ENCODE measurements around the gene ENTR1.

Gene ENTR1, protein sequence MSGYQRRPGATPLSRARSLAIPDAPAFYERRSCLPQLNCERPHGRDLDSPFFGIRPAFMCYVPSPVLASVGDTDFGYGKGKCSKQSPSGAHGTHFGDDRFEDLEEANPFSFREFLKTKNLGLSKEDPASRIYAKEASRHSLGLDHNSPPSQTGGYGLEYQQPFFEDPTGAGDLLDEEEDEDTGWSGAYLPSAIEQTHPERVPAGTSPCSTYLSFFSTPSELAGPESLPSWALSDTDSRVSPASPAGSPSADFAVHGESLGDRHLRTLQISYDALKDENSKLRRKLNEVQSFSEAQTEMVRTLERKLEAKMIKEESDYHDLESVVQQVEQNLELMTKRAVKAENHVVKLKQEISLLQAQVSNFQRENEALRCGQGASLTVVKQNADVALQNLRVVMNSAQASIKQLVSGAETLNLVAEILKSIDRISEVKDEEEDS

DNA sequence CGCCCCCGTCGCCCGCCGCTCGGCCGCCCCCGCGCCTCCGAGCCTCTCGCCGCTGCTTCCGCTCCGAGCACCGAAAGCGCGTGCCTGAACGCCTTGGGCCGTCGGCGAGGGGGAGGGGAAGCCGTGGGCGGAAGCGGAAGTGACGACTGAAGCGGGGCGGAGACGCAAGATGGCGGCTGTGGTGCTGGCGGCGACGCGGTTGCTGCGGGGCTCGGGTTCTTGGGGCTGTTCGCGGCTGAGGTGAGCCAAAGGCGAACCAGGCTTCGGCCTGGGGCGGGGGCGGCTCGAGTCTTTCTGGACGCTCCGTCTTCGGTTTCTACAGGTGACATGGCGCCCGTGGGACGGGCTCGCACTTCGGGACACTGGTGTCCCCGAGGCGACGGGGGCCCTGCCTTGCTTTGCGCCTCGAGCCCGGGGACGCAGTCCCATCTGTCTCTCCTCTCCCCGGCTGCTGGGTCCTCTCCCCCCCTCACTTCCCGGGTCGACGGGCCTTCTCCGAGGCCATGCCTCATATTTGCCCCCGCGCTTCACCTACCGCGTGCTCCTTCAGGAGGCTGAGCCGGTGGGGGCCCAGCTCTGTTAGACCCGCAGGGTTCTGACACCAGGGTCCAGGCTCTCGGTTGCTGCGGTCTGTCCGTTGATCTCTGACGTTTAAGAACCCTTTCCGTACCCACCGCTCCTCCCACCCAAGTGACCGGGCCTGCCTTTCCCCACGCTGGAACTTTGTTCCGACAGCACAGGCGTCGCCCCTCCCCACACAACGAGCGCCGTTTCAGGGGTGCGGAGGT, at the start of gene ENTR1, which contains the start of gene PMPCA:
ENTR1 (minus strand) TSS at position 115 of the 788 bp plus-strand sequence. CDS start 217 bp downstream, outside the sequence.
PMPCA (plus strand) TSS at position 159 of the 788 bp plus-strand sequence; CDS start at position 170, 11 bp downstream.
- DNase-seq (ENCODE audit: low read depth in 1 of 2, low spot score in 1 of 2) = peak; percentile 96 to 99

DNA sequence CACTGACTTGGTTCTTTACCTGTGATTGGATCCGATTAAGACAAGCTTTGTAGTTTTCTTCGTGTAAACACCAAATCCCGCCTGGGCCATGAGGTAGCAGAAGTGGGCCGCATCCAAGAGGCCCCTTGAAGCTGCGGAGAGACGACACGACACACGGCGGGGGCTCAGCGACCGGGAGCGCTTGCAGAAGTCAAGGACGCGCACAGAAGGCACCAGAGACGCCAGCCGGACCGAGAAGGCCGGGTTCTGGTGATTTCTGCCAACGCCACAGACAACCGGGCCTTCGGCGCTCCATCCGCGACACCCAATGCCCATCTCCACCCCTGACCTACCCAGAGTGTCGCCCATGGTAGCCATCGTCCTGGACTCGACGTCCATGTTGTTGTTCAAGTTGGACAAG, 49.0 kb upstream of the ENTR1 start:
- no peak for DNase-seq (ENCODE audit: low read depth in 1 of 2, low spot score in 1 of 2)

DNA sequence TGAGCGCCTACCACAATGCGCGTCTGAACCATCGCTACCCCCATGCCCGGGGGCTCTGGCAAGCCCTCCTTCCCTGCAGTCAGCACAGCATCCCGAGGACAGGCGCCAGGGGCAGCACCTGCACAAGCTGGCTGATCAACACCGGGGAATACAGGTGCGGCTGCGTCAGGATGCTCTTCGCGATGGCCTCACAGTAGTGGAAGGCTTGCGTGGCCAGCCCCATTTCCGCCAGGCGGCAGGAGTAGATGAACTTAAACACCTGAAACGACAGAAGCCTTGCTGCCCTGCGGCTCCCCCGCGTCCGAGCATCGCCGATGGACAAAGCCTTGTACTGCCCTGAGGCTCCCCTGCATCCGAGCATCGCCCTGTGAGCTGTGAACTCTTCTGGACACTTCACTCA, 46.9 kb upstream of the ENTR1 start:
- DNase-seq (ENCODE audit: low read depth in 1 of 2, low spot score in 1 of 2) = no peak

DNA sequence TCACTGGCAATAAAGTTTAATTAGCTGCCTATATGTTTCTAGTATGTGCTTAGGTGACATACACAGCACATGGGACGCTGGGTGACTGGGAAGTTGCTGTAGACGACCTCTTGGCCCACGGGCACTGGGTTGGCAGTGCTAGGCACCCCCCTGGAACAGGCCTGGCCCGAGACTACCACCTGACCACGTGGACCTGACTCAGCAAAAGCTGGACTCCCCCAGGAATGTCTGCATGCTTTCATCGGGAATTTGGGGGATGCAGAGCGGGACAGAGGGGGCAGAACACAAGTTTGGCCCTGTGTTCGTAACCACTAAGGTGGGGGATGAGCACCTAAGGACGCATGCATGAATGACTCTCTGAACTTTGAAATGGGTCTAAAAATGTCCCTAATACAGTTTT, 45.8 kb upstream of the ENTR1 start:
- no peak for DNase-seq (ENCODE audit: low read depth in 1 of 2, low spot score in 1 of 2)

DNA sequence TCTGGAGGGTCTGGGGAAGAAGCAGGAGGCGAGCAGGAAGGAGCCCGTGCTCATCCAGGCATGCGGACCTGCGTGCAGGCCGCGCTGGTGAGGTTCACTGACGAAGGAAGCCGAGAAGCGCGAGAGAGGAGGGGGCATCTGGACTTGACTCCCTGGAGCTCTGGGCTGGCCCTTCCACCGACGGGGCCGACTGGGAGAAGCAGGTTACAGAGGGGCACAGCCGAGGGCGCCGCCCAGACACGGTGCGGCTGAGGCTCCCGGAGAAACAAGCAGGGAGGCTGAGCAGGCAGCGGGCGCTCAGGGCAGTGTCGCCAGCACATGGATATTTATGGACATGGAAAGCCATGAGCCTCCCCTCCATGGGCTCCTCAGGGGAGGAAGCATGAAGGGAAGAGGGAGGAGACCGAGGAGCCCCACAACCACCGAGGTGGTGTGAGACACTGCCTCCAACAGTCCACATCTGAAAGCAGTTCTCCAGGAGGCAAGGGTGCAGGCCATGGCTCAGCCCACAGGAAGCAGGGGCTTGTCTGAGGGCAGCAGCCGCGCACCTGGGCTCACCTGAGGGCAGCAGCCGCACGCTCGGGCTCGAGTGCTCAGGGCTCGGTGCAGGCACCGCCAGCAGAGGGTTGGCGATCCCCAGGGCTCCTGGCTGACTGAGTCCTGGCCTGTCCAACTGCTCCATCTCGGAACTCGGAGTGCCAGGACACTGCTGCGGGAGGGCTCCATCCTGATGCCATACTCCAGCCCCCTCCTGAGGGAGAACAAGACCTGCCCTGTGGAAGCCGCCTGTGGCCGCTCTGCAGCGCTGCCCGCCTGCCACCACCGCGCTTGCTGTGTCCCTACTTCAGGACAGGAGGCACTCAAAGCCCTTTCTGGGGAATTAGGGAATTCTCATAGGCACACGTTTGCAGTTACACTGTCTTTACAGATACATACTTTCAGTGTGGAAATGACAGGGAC, 44.9 kb upstream of the ENTR1 start:
- no peak for DNase-seq (ENCODE audit: low read depth in 1 of 2, low spot score in 1 of 2)

DNA sequence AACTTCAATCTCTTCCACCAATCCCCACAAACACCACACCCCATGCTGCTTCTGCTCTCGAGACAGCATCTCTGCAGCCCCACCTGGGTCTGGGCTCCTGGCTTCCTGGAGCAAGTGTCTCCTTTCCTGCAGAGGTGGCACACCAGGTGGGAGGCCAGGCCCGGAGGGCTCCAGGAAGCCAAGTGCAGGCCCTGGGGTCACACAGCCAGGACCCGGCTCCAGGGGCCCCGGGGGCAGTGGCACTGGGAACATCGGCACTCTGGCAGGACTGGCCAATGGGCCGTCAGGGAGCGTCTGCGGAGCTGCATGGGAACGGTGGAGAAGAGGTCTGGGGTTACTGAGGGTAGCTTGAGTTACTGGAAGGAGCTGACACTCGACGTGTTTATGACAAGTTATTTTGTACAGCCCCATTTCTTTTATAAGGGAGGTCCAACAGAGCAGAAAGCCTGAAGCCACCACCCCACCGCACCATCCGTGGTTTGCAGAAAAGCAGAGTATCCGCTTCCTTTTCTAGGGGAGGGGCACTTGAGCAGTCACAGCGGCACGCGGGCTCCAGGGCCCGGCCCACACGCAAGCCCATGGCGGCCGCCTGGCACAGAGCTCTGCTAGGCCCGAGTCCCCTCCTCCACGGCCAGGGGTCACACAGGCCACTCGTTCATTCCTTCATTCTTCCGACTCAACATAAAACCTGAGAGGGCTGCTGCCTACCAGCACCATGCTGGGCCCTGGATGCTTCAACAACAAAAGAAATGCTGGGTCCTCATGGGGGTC, 43.8 kb upstream of the ENTR1 start:
- no peak for DNase-seq (ENCODE audit: low read depth in 1 of 2, low spot score in 1 of 2)

DNA sequence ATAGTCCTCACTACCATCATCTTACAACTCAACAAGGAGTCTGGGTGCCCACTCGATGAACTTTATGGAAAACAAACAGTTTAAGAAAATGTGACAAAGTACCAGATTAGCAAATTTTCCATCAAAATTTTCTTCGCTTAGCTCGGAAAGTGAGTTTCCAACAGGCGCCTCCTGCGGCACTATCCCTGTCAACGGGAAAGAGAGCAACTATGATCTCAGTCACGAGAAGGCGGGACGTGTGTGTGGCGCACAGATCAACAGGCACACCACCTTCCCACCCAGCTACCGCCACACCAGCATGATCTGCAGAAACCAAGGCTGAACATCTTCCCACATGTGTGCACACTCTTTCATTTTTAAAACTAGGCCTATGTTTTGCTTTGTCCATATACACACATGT, 42.9 kb upstream of the ENTR1 start:
- DNase-seq (ENCODE audit: low read depth in 1 of 2, low spot score in 1 of 2) = no peak

DNA sequence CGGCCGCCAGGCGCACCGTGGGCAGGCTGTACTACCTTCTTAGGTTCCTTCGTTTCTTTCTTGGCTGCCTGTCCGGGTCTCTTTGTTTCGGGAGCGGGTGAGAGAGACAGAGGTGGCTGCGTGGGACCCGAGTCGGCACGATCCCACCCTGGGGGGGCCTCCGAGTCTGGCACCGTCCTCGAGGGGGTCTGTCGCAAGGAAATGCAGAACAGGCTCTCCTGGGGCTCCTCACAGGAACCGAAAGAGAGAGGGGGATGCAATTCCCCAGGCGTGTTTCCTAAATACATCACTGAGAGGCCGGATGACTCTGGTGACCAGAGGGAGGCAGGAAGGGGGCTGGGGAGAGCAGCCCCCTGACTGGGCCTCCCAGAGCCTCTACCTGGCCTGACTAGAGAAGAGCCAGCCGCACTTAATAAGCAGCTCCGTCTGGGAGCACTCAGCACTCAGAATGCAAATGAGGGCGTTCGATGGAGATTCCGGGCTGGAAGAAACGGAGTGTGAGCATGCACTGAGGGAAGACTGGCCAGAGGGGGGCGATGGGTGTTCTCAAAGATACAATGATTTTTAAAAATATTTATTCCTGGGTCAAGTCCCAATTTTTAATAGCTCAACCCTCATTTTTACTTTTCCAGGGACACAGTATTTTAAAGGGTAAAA, 40.9 kb upstream of the ENTR1 start:
- DNase-seq (ENCODE audit: low read depth in 1 of 2, low spot score in 1 of 2) = no peak

DNA sequence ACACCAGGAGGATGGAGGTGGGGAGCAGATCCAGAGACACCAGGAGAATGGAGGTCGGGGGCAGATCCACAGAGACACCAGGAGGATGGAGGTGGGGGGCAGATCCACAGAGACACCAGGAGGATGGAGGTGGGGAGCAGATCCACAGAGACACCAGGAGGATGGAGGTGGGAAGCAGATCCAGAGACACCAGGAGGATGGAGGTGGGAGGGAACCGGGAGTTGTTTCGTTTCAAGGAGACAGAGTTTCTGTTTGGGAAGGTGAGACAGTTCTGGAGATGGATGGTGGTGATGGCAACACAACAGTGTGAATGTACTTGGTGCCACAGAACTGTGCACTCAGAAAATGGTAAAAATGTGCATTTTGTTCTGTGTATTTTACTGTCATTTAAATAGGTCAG, 38.2 kb upstream of the ENTR1 start:
- DNase-seq (ENCODE audit: low read depth in 1 of 2, low spot score in 1 of 2) = no peak

DNA sequence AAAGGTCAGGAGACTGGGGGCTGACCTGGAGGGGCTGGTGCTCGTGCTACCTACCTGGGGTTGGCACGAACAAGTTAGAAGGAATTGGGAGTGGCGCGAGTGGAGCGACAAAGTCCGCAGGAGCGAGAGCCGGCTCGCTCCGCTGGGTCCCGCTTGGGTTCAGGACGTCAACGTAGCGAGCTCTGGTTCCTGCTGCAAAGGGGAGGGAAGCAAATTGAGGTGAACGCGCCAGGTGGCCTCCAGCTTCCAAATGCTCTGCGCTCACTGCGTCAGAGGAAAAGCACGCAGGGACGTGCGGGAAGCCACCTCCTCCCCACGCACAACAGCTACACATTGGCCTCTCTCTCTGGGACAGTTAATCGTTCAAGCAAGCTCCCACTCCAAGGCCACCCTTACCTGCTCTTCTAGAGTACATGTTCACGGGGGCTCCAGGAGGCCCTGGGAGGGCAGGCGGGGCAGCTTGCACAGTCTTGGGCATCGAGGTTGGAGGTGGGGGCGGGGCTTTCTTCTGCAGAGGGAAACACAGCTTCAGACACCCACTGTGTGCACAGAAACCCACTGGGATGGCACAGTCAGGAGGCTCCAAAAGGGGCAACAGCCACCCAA, 36.9 kb upstream of the ENTR1 start:
- DNase-seq (ENCODE audit: low read depth in 1 of 2, low spot score in 1 of 2) = no peak

DNA sequence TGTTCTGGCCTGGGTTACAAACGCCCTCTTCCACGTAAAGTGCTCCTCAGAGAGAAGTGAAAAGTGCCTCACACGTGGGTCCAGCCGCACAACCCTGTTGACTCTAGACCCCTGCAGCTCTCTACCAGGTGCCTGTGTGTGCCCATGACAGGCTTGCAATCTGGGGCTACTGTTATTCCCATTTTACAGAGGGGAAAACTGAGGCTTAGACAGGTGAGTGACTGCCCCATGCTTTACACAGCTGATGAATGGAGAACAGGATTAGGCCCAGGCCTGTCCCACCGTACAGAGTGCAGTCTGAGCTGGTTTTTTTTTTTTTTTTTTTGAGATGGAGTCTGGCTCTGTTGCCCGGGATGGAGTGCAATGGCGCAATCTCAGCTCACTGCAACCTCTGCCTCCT, 35.4 kb upstream of the ENTR1 start:
- DNase-seq (ENCODE audit: low read depth in 1 of 2, low spot score in 1 of 2) = no peak

DNA sequence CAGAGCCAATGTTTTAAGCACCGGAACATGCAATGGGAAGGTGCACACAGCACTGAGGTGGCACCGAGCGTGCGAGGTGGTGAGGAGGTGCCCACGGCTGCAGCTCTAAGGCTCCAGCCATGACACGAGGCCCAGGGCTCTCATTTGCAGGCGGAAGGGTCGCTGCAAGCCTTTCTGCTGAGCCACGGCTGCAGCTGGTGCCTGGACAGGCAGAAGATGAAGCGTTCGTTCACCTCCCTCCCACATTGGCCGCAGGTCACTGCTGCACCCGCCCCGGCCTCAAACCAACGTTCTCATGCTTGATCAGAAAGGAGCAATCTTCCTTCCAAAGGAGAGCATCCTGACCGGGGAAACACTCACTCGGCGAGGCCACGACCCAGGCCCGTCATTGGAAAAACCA, 33.7 kb upstream of the ENTR1 start:
- no peak for DNase-seq (ENCODE audit: low read depth in 1 of 2, low spot score in 1 of 2)

DNA sequence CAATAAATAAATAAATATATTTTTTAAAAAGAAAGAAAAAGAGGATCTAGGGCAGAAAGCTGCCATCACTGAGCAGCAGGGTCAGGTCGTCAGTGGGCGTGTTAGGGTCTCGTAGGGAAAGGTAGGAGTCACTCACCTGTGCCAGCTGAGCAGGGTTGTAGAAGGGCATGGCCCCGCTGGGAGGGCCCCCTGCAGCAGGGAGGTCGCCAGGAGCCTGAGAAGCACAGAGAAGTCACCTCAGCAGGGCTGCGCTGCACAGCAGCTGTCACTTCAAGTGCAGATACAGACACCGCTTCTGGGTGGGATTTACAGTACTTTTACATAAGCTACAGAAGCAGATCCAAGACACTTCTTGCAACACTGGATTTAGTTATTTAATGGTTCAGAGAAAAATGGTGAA, 33.3 kb upstream of the ENTR1 start:
- no peak for DNase-seq (ENCODE audit: low read depth in 1 of 2, low spot score in 1 of 2)

DNA sequence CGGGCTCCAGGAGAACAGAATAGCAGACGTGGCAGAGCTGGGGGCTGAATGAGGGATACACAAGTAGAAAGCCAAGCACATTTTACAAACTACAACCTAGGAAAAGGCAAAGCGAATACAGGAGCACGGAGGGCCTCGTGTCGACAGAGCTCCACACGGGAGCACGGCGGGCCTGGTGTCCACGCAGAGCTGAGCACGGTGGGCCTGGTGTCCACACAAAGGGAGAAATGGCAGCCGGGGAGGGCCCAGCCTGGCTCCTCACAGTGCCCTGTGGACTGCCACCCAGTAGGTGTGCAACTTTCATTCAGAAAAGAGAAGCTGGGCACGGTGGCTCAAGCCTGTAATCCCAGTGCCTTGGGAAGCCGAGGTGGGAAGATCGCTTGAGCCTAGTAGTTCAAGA, 32.7 kb upstream of the ENTR1 start:
- no peak for DNase-seq (ENCODE audit: low read depth in 1 of 2, low spot score in 1 of 2)

DNA sequence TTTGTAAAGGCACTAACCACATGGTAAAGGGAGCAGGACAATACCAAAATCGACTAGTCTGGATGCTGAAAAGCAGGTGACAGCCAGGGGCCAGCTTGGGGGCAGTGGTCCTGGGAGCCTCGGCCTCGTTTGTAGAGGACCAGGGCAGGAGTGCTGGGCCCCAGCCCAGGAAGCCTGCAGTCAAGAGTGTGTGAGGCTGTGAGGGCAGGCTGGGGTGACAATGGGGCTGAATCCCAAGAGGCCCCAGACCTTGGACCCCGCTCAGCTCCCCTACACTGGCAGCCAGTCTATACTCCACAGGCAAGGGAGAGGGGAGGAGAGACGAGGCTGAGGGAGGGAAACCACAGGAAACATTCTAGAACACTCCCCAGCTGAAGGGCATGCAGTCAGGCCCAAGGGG, 31.9 kb upstream of the ENTR1 start:
- no peak for DNase-seq (ENCODE audit: low read depth in 1 of 2, low spot score in 1 of 2)

DNA sequence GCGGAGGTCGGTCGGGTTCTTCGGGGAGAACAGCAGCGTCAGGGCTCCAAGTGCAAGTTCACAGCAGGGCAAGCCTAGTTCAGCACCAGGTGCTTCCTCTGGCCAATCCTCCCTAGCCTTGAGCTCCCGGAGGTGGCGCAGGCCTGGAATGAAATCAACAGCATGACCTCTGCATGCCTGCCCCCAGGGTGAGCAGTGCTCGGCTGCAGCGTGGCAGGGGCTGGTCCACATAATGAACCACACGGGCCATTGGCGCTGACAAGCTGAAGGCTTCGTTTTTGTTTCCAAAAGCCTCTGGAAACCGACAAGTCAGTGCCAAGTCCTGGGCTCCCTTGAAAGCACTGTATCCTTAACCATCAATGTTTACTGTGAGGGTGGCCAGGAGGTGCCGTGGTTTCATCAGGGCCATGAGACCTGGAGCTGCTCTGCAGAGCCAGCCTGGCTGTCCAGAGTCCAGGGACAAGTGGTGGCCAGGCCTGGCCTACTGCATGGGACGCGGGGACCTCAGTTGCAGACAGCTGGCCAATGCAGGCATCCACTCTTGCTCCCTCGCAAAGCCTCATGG, 31.3 kb upstream of the ENTR1 start:
- DNase-seq (ENCODE audit: low read depth in 1 of 2, low spot score in 1 of 2) = no peak

DNA sequence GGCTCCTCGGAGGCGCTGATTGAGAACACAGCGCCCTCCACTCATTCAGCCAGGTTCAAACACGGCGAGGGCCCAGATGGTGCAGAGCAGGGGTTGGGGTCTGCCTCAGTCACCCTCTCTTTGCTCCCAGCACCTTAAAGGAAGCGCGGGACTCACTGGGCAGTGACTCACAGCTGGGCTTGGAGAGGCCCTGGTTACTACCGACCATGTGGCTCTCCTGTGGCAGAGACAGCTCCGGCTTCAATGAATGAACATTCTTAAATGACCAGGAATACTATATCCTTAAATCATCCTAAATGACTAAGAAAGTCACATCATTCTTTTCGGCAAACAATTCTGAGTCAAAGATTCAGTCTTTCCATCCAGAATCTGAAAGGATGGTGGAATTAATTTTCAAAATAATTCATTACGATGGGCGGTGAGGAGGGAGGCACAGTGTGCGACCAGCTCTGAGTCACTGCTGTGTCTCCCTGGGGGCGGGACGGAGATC, 30.8 kb upstream of the ENTR1 start:
- DNase-seq (ENCODE audit: low read depth in 1 of 2, low spot score in 1 of 2) = no peak

DNA sequence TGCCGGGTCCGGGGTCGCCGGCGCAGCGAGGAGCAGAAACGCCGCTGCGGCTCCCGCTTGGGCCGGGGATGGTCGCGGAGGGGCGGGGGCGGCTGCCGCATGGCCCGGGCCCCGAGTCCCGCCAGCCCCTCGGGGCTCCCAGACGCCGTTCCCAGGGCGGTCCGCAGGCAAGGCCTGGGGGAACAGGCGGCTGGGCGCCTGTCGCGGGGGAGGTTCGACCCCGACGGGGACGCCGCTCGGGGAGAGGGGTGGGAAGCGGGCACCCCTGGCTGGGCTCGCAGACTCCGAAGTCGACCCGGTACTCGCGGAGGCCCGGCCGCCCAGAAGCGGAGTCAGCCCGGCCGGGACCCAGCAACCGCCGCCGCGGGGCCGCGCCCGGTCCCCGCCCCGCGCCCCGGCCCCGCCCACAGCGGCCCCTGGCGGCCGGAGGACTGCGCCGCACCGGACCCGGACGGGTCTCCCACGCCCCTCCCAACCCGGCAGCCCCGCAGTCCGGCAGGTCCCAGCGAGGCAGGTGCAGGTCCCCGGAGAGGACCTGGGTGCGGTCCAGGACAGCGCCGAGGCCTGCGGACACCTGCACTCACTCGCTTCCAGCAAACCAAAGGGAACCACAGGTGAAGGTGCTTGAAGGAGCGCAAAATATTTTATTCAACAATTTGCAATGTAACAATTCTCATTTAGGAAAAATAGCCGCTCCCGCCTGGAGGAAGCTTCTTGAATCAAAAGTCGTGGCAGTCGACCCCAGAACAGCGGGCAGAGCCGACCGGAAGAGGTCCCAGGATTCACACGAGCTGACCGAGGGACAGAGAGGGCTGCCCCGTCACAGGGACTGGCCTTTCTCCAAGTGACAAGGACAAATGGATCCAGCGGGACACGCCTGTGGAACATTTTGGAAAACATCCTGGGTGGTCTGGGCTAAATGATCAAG, 29.3 kb upstream of the ENTR1 start, which contains the start of gene INPP5E:
INPP5E (minus strand) TSS at position 365 of the 928 bp plus-strand sequence. CDS start 426 bp downstream, outside the sequence.
- DNase-seq (ENCODE audit: low read depth in 1 of 2, low spot score in 1 of 2) = peak; percentile 70 to 87
